ENCODE results near the gene DONSON.

The DONSON gene

DNA sequence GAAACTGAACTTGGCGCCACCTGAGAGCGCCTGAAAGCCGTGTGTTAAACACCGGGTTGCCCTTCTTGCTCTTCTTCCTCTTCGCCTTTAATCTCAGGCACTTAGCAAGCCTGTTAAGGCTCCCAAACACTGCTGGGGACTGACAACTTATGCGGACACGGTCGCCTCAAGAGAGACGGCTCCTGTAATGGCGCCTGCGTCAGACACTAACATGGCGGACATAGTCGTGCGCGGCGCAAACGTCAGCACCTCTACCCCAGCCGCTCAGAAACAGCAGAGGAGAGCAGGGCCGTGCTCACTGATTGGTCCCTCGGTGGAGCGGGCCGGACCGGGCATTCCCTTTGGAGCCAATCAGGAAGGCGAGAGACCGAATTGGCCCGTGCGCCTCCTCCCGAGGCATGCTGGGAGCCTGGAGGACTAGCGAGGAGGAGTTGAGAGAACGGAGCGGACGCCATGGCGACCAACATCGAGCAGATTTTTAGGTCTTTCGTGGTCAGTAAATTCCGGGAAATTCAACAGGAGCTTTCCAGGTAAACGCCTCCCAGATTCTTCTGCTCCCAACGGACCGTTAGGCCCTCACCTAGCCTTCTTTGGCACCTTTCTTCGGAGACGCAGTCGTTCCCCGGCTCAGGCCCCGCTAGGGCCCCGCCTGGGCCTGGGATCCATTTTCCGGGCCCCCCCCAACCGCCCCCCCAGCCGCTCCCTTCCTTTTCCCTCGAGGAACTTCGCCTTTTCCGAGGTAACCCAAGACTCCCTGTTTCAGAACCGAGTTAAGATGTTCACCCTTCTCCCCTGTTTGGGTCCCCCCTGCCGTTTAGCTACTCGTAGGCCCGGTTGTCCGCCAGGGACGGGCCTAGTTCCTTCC is 45.6 kb downstream of the DONSON start, which contains the start of gene SON:
Gene SON, plus strand, starts transcription at position 399 of the 865 bp plus-strand sequence. Its CDS starts 55 bp downstream, at position 454.
- peak; percentile 90 to 100 (median 99) for DNase-seq

- DNase-seq: peak in 57 of 58 donors; percentile 37 to 87 (median 74)
Observed at GRCh38 chr21:33541756-33542639, 46.5 kb downstream of the DONSON start, which contains the start of gene GART. Gene GART, minus strand, starts transcription at chr21:33542117. Its CDS starts 2,802 bp downstream, at chr21:33539315.

DNA sequence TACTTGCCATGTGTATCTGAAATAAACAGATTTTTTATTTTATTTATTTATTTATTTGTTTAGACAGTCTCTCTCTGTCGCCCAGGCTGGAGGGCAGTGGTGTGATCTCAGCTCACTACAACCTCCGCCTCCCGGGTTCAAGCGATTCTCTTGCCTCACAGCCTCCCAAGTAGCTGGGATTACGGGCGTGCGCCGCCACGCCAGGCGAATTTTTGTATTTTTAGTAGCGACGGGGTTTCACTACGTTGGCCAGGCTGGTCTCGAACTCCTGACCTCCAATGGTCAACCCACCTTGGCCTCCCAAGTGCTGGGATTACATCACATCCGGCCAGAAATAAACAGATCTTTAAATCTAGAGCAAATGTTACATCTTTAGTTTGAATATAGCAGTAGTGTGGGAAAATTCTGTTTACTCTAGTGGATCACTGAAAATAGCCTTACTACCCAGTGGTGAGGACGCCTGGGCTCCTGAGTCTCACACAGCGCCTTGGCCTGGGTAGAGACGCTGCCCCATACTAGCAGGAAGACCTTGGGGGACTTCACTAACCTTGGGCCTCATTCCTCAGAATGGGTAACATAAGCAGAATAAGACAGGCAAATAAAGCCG is 47.3 kb downstream of the DONSON start:
- peak in 1 of 58 donors; percentile 4 for DNase-seq

GRCh38 chr21:33540711-33541104 is 47.8 kb downstream of the DONSON start:
- no peak for DNase-seq

GRCh38 chr21:33539616-33540015 is 48.9 kb downstream of the DONSON start:
- DNase-seq: no peak

- DNase-seq: no peak
Observed at GRCh38 chr21:33537212-33537611, 51.3 kb downstream of the DONSON start.

GRCh38 chr21:33531007-33531406 is 57.5 kb downstream of the DONSON start:
- DNase-seq: no peak

All from anterior cingulate cortex (tissue), 58 donors.